ENCODE results near the gene IKZF3.
A peak's percentile ranks its signal among the peaks of the same experiment; 100 is the strongest.

The IKZF3 gene

GRCh38 chr17:39761861-39762496, 102.1 kb downstream of the IKZF3 start:
- H3K4me1 ChIP-seq (ENCODE audit: low read length), result peaks cover 45% of the 10 kb centered on the region
- peaks cover 79% of the 10 kb centered on the region for H3K79me2 ChIP-seq (ENCODE audit: low read length)
- H3K4me3 ChIP-seq (ENCODE audit: low read length), result no peak overlapping the region
- 0 out of 2 replicates have a peak overlapping the region, but pooled peaks have one; percentile 6 for H3K27ac ChIP-seq (ENCODE audit: low read length)
- no peaks in the 10 kb centered on the region for H3K27me3 ChIP-seq (replicated peaks; ENCODE audit: insufficient read depth, low read length)
- H3K4me2 ChIP-seq (ENCODE audit: low read depth, low read length), result no peak overlapping the region
- no peaks in the 10 kb centered on the region for H4K20me1 ChIP-seq (ENCODE audit: insufficient read depth, low read length)
- H3K9me3 ChIP-seq (replicated peaks; ENCODE audit: insufficient read depth, low read length), result no peaks in the 10 kb centered on the region
- H3K9ac ChIP-seq (ENCODE audit: low read length), result no peak overlapping the region
- no peaks in the 10 kb centered on the region for H3K9me2 ChIP-seq (replicated peaks; ENCODE audit: insufficient read depth, low read length)
- H2AFZ ChIP-seq (ENCODE audit: low read length), result no peak overlapping the region
- H3K36me3 ChIP-seq (replicated peaks; ENCODE audit: insufficient read depth, low read length), result peaks cover 28% of the 10 kb centered on the region
- TF ChIP-seq CTCF (IDR thresholded peaks at IDR 0.05; ENCODE audit: low read length) (no peak), EZH2phosphoT487 (IDR thresholded peaks at IDR 0.05; ENCODE audit: low read length) (no peak), EZH2 (optimal IDR thresholded peaks at IDR 0.05; ENCODE audit: low read depth, low read length) (no peak)
- H3F3A ChIP-seq (ENCODE audit: insufficient read depth, low read length), result peaks cover 39% of the 10 kb centered on the region
- DNase-seq, result no peak

GRCh38 chr17:39759204-39759603, 104.9 kb downstream of the IKZF3 start:
- Histone ChIP-seq H3K4me2 (ENCODE audit: low read depth, low read length) (peak overlapping the region; percentile 29; the same call in 1 of the 2 replicates), H3K9ac (ENCODE audit: low read length) (no peak overlapping the region)

GRCh38 chr17:39757931-39758873, 105.9 kb downstream of the IKZF3 start:
- DNase-seq, result peak; percentile 87
- Histone ChIP-seq H3K9ac (ENCODE audit: low read length) (peak overlapping the region; percentile 99), H3K9me2 (replicated peaks; ENCODE audit: insufficient read depth, low read length) (no peaks in the 10 kb centered on the region), H3K4me1 (ENCODE audit: low read length) (peaks cover 64% of the 10 kb centered on the region), H3K36me3 (replicated peaks; ENCODE audit: insufficient read depth, low read length) (peaks cover 3% of the 10 kb centered on the region; the same call in 1 of the 2 replicates), H3K4me2 (ENCODE audit: low read depth, low read length) (peak overlapping the region; percentile 90), H3K9me3 (replicated peaks; ENCODE audit: insufficient read depth, low read length) (no peaks in the 10 kb centered on the region), H3K27me3 (replicated peaks; ENCODE audit: insufficient read depth, low read length) (no peaks in the 10 kb centered on the region), H3F3A (ENCODE audit: insufficient read depth, low read length) (peaks cover 63% of the 10 kb centered on the region), H4K20me1 (ENCODE audit: insufficient read depth, low read length) (no peaks in the 10 kb centered on the region), H3K27ac (ENCODE audit: low read length) (peak overlapping the region; percentile 99), H3K4me3 (ENCODE audit: low read length) (no peak overlapping the region), H2AFZ (ENCODE audit: low read length) (no peak overlapping the region), H3K79me2 (ENCODE audit: low read length) (peaks cover 48% of the 10 kb centered on the region)
- no peak for TF ChIP-seq CTCF (IDR thresholded peaks at IDR 0.05; ENCODE audit: low read length)
- no peak for TF ChIP-seq EZH2 (optimal IDR thresholded peaks at IDR 0.05; ENCODE audit: low read depth, low read length)
- TF ChIP-seq EZH2phosphoT487 (IDR thresholded peaks at IDR 0.05; ENCODE audit: low read length), result no peak

More at GRCh38 chr17:39759204-39759603, 104.9 kb downstream of the IKZF3 start:
- Histone ChIP-seq H3K27ac (ENCODE audit: low read length) (peak overlapping the region; percentile 99; the same call in 1 of the 2 replicates), H3K9me3 (replicated peaks; ENCODE audit: insufficient read depth, low read length) (no peaks in the 10 kb centered on the region), H3K79me2 (ENCODE audit: low read length) (peaks cover 58% of the 10 kb centered on the region), H2AFZ (ENCODE audit: low read length) (no peak overlapping the region), H3K9me2 (replicated peaks; ENCODE audit: insufficient read depth, low read length) (no peaks in the 10 kb centered on the region), H3F3A (ENCODE audit: insufficient read depth, low read length) (peaks cover 63% of the 10 kb centered on the region), H3K36me3 (replicated peaks; ENCODE audit: insufficient read depth, low read length) (peaks cover 7% of the 10 kb centered on the region; the same call in 1 of the 2 replicates), H4K20me1 (ENCODE audit: insufficient read depth, low read length) (no peaks in the 10 kb centered on the region), H3K27me3 (replicated peaks; ENCODE audit: insufficient read depth, low read length) (no peaks in the 10 kb centered on the region), H3K4me3 (ENCODE audit: low read length) (no peak overlapping the region), H3K4me1 (ENCODE audit: low read length) (peaks cover 60% of the 10 kb centered on the region)
- TF ChIP-seq EZH2phosphoT487 (IDR thresholded peaks at IDR 0.05; ENCODE audit: low read length) (no peak), CTCF (IDR thresholded peaks at IDR 0.05; ENCODE audit: low read length) (no peak), EZH2 (optimal IDR thresholded peaks at IDR 0.05; ENCODE audit: low read depth, low read length) (no peak)
- no peak for DNase-seq

All from MM.1S (cell line).